Ishikawa (cell line): Measurements from ENCODE around the gene EDN1.

Experiments
- CEBPB ChIP-seq: IDR thresholded peaks from 2 replicates; pipeline ENCODE4 v1.6.1; 2012
- EGR1 ChIP-seq: IDR thresholded peaks from 2 replicates; pipeline ENCODE4 v1.6.1; 2012
- EP300 ChIP-seq: IDR thresholded peaks from 2 replicates; pipeline ENCODE4 v1.6.1; 2012; ENCODE audit warnings: borderline replicate concordance
- FOXM1 ChIP-seq: IDR thresholded peaks from 2 replicates; pipeline ENCODE4 v1.6.1; 2012; ENCODE audit warnings: low read depth, borderline replicate concordance
- MAX ChIP-seq: IDR thresholded peaks from 2 replicates; pipeline ENCODE4 v1.6.1; 2012
- RAD21 ChIP-seq: IDR thresholded peaks from 2 replicates; pipeline ENCODE4 v1.6.1; 2012; ENCODE audit warnings: low read depth
- TCF12 ChIP-seq: IDR thresholded peaks from 2 replicates; pipeline ENCODE4 v1.6.1; 2012; ENCODE audit warnings: low read depth
- TEAD4 ChIP-seq: IDR thresholded peaks from 2 replicates; pipeline ENCODE4 v1.6.1; 2012
- USF1 ChIP-seq: IDR thresholded peaks from 2 replicates; pipeline ENCODE4 v1.6.1; 2012
- TF ChIP-seq, protein P1 (sequence below): IDR thresholded peaks from 2 replicates; pipeline ENCODE4 v1.6.1; 2012; ENCODE audit warnings: low read depth, mild to moderate bottlenecking

DNA sequence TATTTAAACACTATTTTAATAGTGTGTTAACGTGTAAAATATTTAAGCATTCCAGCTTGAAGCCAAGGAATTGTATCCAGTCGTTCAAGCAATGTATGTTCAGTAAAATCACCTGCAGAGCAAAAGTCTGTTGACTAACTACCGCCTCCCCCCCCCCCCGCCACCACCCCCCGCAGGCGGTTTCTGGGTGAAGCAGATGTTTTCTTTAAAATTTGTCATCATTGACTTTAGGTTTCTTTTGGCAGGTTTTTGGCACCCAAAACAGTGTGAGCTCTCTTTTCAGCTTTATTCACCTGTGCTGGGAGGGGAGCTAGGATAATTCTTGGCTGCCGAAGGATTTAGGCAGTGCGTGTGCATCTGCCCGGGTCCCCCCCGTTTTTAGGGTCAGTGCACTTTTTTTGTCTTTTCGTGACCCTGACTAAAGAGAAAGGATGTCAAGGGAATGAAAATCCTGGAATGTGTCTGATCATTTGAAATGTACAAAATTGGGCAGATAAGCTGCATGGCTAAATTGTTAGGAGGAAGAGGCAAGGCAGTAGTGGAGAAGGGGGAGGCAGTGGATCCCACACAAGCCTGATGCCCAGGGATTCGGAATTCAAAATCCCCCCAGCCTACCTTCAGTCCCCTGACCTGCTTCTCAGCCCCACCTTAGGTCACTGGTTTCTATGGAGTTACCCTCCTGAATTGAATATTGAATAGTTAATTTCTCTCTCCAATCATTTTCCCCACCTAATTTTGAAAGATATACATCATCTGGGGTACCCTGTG lies 1.1 kb downstream of the EDN1 start:
- TF ChIP-seq EP300, result no peak
- TF ChIP-seq, protein P1, sequence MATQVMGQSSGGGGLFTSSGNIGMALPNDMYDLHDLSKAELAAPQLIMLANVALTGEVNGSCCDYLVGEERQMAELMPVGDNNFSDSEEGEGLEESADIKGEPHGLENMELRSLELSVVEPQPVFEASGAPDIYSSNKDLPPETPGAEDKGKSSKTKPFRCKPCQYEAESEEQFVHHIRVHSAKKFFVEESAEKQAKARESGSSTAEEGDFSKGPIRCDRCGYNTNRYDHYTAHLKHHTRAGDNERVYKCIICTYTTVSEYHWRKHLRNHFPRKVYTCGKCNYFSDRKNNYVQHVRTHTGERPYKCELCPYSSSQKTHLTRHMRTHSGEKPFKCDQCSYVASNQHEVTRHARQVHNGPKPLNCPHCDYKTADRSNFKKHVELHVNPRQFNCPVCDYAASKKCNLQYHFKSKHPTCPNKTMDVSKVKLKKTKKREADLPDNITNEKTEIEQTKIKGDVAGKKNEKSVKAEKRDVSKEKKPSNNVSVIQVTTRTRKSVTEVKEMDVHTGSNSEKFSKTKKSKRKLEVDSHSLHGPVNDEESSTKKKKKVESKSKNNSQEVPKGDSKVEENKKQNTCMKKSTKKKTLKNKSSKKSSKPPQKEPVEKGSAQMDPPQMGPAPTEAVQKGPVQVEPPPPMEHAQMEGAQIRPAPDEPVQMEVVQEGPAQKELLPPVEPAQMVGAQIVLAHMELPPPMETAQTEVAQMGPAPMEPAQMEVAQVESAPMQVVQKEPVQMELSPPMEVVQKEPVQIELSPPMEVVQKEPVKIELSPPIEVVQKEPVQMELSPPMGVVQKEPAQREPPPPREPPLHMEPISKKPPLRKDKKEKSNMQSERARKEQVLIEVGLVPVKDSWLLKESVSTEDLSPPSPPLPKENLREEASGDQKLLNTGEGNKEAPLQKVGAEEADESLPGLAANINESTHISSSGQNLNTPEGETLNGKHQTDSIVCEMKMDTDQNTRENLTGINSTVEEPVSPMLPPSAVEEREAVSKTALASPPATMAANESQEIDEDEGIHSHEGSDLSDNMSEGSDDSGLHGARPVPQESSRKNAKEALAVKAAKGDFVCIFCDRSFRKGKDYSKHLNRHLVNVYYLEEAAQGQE, result no peak
- no peak for TF ChIP-seq FOXM1
- TF ChIP-seq CEBPB, result no peak
- TF ChIP-seq MAX, result no peak
- TF ChIP-seq USF1, result no peak
- TF ChIP-seq TCF12, result no peak
- TF ChIP-seq TEAD4, result no peak
- TF ChIP-seq EGR1, result no peak
- TF ChIP-seq RAD21, result no peak
